Activated CD8-positive, alpha-beta memory T cell treated with anti-CD3 and anti-CD28 coated beads, Interleukin-2, amount 50 U/mL, for 1 hour (primary cell): Measurements from ENCODE around the gene PF4V1.

Experiments used
- DNase-seq: peaks from one replicate; pipeline ENCODE4 v3.0.0-alpha.2; 2020; ENCODE audit errors: extremely low read depth

The PF4V1 gene, protein sequence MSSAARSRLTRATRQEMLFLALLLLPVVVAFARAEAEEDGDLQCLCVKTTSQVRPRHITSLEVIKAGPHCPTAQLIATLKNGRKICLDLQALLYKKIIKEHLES

GRCh38 chr4:73853246-73853704 is at the start of gene PF4V1:
TSS of gene PF4V1 (plus strand) at chr4:73853296. CDS start at chr4:73853363, 67 bp downstream.
- no peak for DNase-seq

- no peak for DNase-seq
Measured at GRCh38 chr4:73810191-73810590, 42.9 kb upstream of the PF4V1 start.

DNA sequence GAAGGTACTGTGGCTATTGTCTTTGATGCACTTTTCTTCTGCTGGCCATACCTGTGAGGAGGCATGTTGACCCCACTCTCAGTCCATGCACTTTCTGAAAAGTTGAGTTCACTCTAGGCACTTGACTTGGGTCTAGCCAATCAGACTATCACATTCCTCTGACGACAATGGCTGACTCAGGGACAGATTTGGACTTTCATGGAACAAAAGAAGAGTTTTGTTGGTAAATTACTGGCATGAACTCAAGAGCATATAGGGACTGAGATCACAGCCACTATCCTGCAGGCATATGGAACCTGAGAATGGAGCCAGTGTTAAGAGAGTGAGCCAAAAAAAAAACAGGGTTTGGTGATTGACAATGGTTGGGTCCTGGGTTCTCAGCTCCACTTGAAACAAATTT is 41.3 kb upstream of the PF4V1 start:
- no peak for DNase-seq

DNA sequence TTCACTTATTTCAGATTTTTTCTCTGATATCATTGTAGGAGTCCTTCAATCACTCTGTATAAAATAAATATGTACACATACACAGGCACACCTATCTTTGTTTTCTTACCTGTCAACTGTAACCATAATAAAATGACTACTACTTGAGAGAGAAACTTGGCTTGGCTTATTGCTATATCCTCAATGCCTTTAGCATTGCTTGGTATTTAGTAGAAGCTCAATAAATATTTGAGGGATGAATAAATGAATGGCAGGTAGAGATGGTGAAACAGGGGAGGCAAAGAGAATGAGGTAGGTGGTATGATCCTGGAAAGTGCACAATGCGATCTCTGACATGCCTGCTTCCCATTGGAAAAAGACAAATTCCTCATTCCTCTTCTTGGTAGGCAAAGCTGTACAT is 38.4 kb upstream of the PF4V1 start:
- DNase-seq = no peak

- DNase-seq = no peak
Measured at GRCh38 chr4:73815145-73815544, 38.0 kb upstream of the PF4V1 start.

DNA sequence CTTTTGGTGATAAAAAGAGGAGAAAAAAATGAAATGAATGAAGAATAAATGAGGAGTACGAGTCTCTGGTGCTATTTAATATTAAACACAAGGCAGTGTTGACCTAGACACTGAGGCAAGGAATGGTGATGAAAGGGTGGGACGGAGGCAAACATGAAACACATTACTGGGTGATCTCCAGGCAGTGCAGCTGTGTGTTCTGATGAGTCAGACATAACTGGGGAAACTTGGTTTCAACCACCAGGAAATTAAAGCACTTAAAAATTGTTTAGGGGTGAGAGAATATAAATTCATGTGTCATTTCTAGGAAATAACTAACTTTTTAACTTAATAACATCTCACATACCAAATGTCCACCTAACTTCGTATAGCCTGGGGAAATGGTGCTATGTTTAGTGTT is 36.3 kb upstream of the PF4V1 start:
- DNase-seq = no peak

DNA sequence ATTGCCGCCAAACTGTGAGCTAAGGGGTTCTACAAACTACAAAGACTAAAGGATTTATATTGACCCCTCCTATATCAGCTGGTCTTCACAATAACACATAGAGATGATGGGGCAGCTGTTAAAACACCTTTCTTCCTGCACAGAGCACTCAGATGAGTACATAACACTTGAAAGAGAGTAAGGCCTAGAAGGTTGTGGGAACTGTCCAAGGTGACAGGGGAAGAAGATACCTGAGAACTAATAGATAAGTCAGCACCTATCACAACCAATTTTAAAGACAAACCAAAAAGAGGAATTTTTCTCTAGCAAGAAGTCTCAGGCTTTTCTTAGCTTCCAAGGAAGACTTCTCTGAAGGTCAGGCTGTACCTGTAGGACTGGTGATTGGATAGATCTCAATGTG is 35.8 kb upstream of the PF4V1 start:
- DNase-seq = no peak

- DNase-seq = no peak
Measured at GRCh38 chr4:73821325-73821724, 31.8 kb upstream of the PF4V1 start.

DNA sequence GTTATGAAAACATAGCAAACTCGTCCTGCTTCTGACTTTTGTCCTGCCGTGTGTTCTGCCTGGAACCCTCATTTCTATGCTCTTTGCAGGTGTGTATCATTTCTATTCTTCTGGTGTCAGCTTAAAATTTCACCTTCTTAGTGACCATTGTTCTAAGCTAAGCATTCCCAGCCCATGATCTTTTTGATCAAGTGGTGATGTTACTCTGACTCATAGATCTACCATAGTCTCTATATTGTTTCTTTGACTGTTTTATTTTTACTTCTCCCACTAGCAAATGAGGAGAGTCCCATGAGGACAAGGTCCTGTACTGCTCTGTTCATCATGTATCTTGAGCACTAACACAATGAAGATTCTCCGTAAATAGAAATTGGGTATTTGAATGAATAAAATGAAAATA is 30.7 kb upstream of the PF4V1 start:
- no peak for DNase-seq

- no peak for DNase-seq
Measured at GRCh38 chr4:73822812-73823504, 30.1 kb upstream of the PF4V1 start.

DNA sequence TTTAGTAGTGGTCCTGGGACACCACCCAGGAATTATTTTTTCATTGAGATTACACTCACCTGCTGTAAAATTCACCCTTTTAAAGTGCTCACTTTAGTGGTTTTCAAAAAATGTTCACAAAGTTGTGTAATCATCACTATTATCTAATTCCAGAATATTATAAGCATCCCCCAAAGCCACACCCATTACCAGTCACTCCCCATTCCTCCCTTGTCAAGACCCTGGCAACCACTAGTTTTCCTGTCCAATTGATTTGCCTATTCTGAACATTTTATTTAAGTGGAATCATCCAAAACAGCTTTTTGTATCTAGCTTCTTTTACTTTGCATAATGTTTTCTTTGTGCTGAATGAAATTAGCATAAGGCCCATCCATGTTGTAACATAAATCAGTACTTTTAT is 29.3 kb upstream of the PF4V1 start:
- no peak for DNase-seq

- no peak for DNase-seq
Measured at GRCh38 chr4:73828956-73829355, 24.1 kb upstream of the PF4V1 start.

DNA sequence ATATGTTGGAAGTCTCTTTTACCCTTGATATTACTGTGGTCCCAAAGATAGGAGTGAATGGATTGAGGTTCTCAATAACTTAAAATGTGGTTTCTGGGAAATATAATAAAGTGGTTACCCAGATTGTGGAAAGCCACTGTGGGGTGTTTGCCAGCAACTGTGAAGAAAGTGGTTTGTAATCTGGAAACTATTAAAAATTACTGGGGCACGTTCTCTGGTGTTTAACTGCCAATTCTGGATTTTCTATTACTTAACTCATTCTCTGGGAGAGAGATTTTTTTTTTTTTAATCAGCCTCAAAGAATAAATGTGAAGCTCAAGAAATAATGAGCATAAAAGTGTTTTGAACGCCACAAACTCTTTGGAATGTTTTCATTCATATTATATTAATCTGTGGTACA is 21.5 kb upstream of the PF4V1 start:
- DNase-seq = no peak

DNA sequence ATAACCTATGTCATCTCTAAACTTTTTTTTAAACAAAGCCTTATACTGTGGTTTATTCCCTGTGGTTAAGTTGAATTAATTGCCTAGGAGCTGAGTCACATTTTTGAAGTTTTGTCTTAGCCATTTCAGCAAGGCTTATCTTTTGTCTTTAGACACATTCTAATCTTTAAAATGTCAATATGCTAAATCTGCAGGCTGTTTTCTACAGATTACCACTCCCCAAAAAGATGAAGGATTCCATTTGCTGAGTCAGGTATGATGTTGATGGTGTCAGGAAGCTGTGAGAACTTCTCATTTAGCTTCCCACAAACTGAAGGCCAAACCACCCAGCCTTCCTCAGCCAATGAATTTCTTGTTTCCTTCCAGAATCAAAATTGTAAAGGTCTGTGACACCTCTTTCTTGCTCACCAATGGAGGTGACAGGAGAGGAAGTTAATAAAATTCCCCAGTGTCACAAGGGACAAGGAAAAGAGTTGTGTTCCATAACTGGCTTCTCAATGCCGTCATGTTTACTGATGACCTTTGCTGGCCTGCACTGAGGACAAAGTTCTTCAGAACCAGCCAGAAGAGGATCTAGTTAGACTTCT is 20.4 kb upstream of the PF4V1 start:
- no peak for DNase-seq

DNA sequence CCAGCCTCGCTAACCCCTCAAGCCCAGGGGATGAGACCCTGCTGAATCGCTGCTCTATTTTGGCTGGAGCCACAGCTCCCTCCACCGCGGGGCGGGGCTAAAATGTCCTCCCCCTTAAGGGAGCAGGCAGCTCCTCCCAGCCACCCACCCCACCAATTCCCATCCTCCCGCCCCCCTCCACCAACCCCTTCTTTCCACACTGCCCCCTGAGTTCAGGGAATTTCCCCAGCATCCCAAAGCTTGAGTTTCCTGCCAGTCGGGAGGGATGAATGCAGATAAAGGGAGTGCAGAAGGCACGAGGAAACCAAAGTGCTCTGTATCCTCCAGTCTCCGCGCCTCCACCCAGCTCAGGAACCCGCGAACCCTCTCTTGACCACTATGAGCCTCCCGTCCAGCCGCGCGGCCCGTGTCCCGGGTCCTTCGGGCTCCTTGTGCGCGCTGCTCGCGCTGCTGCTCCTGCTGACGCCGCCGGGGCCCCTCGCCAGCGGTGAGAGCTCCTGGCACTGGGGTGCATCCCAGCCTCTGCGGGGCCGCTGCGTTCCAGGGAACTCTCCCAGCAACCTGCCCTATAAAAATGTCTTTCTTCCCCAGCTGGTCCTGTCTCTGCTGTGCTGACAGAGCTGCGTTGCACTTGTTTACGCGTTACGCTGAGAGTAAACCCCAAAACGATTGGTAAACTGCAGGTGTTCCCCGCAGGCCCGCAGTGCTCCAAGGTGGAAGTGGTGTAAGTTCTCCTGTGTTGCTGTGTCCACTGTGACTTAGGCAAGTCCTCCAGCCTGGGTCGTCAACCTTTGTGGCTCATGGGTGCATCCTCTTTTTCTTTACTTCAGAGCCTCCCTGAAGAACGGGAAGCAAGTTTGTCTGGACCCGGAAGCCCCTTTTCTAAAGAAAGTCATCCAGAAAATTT is 16.5 kb upstream of the PF4V1 start, which contains the start of gene CXCL6:
CXCL6 (plus strand) TSS at position 306 of the 907 bp plus-strand sequence; CDS start at position 379, 73 bp downstream.
- no peak for DNase-seq

DNA sequence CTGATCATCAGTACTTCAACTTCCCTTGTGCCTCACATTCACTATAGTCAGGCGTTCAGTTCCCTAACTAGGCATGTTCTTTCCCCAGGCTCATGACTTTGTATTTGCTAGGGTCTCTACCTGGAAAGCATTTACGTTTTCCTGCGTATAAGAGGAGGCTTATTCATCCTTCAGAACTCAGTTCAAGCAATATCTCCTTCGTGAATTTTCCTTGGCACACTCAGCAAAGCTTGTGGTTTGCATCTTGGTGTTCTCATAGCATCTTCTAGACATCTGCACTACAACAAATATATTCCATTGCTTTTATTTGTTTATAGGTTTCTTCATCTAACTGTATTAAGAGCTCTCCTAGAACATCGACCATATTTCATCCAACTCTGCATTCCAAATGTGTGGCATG is 14.0 kb upstream of the PF4V1 start:
- no peak for DNase-seq

- DNase-seq = no peak
Measured at GRCh38 chr4:73839715-73840114, 13.4 kb upstream of the PF4V1 start.

DNA sequence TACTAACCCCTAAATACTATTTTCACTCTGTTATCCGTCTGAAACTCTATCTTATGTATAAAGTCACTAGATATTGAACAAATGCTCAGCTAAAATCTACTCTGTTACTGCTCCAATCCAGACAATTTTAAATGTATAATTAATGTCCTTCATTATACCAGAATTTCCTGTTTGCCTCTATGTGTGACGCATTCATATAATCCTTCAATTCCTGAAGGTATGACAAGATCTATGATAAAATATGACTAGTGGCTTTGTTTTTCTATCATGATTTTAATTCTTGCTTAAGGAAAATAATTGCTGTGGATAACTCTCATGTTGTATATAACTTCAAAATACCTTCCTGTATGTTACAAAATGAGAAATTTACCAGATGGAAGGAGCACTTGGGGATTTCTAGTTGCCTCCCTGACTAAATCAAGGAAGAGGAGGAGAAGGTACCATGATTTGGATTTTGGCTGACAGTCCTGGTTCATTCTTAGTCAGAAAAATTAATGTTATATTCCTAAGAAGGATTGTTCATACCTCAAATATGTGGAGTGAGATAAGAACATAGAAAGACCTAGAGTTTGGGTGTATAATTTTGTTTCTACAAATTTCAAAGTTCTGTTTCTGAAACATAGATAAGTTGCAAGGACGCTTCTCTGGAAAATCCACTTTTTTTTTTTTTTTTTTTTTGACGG is 11.7 kb upstream of the PF4V1 start:
- DNase-seq = no peak

- DNase-seq = no peak
Measured at GRCh38 chr4:73842696-73843095, 10.4 kb upstream of the PF4V1 start.

- no peak for DNase-seq
Measured at GRCh38 chr4:73843369-73843768, 9.7 kb upstream of the PF4V1 start.

GRCh38 chr4:73844345-73844744 is 8.8 kb upstream of the PF4V1 start:
- no peak for DNase-seq

DNA sequence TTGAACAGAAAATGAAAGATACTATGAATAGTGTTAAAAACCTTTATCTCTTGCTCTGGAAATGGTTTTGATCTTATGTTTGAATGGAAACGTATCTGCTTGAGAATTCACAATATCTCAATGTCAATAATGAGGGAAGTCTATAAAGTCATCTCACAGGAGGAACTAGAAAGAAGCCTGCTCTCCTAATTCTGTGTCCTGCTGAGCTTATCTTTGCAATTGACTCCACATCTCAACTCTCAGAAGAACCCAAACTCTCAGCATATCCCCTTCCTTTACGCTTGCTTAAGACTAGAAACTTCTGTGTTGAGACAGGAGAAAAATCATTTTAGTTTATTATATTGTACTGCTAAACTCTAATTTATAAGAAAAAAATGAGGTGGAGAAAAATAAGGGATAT is 8.3 kb upstream of the PF4V1 start:
- DNase-seq = no peak
